Calu3 (cell line): ENCODE data around the gene ZBTB8B. TPM values are rescaled to one million over a fixed set of nuclear protein-coding genes. Genes with fewer than 3 reads are reported as not detected.
"Not testable (repeated sequence)": the region's sequence is repeated elsewhere in the genome, so short reads cannot be mapped to it uniquely, and the experiment has no call there.

Experiments used
- BruUV-seq: library from RNA; stranded (reverse); fragments of 400-500 nt; replicated peaks from 2 replicates; lab custom pipeline; 2021; lab: Mats Ljungman, UMichigan
- CTCF ChIA-PET: fragments of 300-600 bp; sonication (Branson Sonifier 250); formaldehyde crosslinking; loops from one replicate; lab custom pipeline; 2022; ENCODE audit warnings: antibody characterized with exemption; lab: Charles Lee
- DNase-seq: peaks from one replicate; pipeline ENCODE4 v3.0.0; 2022
- H3K27ac Mint-ChIP-seq: one replicate; pipeline ENCODE4 v1.8.0; 2022; ENCODE audit warnings: mixed read lengths; ENCODE audit not compliant: unreplicated experiment
- H3K27me3 Mint-ChIP-seq: one replicate; pipeline ENCODE4 v1.8.0; 2022; ENCODE audit warnings: mixed read lengths; ENCODE audit not compliant: unreplicated experiment
- H3K36me3 Mint-ChIP-seq: one replicate; pipeline ENCODE4 v1.8.0; 2022; ENCODE audit warnings: mild to moderate bottlenecking, moderate library complexity, mixed read lengths; ENCODE audit not compliant: insufficient read depth, unreplicated experiment
- H3K4me1 Mint-ChIP-seq: one replicate; pipeline ENCODE4 v1.8.0; 2022; ENCODE audit warnings: mild to moderate bottlenecking, low read depth, mixed read lengths; ENCODE audit not compliant: unreplicated experiment
- H3K4me3 Mint-ChIP-seq: one replicate; pipeline ENCODE4 v1.8.0; 2022; ENCODE audit warnings: mild to moderate bottlenecking, low read depth, moderate library complexity, mixed read lengths; ENCODE audit not compliant: unreplicated experiment
- H3K9me3 Mint-ChIP-seq: one replicate; pipeline ENCODE4 v1.8.0; 2022; ENCODE audit warnings: low read depth, mixed read lengths; ENCODE audit not compliant: unreplicated experiment
- intact Hi-C: fragments of 100-400 bp; cut with micrococcal nuclease; formaldehyde crosslinking; loops from one replicate; pipeline ENCODE4 v1.10.0; 2022; ENCODE audit not compliant: unreplicated experiment
- total RNA-seq: library from RNA; stranded (reverse); gene quantifications from 2 replicates; pipeline ENCODE4 v1.2.3, GENCODE V29; 2022
- TF ChIP-seq, protein P1 (sequence below): fragments of 200-600 bp; IDR thresholded peaks from one replicate; pipeline ENCODE4 v1.8.0; 2022; ENCODE audit warnings: antibody characterized with exemption; ENCODE audit not compliant: unreplicated experiment

The ZBTB8B gene
- total RNA-seq, 1 experiment from 2014 or later: 0.35 TPM

DNA sequence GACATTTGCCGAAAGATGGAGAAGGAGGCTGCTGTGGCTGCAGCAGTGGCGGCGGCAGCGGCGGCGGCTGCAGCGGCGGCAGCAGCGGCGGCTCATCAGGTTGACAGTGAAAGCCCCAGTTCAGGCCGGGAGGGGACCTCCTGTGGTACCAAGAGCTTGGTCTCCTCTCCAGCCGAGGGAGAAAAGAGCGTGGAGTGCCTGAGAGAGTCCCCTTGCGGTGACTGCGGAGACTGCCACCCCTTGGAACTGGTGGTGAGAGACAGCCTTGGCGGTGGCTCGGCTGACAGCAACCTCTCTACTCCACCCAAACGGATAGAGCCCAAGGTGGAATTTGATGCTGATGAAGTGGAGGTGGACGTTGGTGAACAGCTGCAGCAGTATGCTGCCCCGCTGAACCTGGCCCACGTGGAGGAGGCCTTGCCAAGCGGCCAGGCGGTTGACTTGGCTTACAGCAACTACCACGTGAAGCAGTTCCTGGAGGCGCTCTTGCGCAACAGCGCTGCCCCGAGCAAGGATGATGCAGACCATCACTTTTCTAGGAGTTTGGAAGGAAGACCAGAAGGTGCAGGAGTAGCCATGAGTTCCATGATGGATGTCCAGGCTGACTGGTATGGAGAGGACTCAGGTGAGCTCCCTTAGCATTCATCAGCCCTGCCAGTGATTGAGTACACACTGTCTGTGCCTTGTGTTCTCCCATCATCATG is 6.3 kb downstream of the ZBTB8B start:
- Mint-ChIP-seq H3K27ac (no peak overlapping the region), H3K36me3 (no peaks in the 10 kb centered on the region), H3K9me3 (no peaks in the 10 kb centered on the region), H3K4me1 (peaks cover 15% of the 10 kb centered on the region), H3K4me3 (no peak overlapping the region), H3K27me3 (peaks cover 18% of the 10 kb centered on the region)
- DNase-seq: no peak
- TF ChIP-seq, protein P1, sequence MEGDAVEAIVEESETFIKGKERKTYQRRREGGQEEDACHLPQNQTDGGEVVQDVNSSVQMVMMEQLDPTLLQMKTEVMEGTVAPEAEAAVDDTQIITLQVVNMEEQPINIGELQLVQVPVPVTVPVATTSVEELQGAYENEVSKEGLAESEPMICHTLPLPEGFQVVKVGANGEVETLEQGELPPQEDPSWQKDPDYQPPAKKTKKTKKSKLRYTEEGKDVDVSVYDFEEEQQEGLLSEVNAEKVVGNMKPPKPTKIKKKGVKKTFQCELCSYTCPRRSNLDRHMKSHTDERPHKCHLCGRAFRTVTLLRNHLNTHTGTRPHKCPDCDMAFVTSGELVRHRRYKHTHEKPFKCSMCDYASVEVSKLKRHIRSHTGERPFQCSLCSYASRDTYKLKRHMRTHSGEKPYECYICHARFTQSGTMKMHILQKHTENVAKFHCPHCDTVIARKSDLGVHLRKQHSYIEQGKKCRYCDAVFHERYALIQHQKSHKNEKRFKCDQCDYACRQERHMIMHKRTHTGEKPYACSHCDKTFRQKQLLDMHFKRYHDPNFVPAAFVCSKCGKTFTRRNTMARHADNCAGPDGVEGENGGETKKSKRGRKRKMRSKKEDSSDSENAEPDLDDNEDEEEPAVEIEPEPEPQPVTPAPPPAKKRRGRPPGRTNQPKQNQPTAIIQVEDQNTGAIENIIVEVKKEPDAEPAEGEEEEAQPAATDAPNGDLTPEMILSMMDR: no peak
- intact Hi-C loops: no loop called here
- no TSS peak for BruUV-seq
- CTCF ChIA-PET: interaction anchor here (0.7 kb wide), 1 partner anchor 19 kb away, joined by 4 read pairs; no protein-coding TSS in a partner anchor

DNA sequence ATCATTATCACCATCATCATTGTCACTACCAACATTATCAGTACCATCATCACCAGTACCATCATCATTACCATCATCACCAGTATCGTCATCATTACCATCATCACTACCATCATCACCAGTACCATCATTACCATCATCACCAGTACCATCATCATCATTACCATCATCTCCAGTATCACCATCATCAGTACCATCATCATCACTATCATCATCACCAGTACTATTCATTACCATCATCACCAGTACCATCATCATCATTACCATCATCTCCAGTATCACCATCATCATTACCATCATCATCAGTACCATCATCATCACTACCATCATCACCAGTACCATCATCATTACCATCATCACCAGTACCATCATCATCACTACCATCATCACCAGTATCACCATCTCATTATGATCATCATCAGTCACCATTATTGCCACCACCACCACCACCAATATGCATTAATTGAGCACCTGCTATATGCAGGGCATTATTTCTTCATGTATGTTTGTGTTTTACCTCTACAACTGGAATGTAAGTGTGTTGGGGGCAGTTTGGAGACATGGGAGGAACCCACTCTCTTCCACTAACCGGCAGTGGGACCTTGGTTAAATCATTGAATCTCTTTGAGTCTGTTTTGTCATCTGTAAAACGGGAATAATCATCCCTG is 7.0 kb downstream of the ZBTB8B start:
- no peak overlapping the region for H3K27ac Mint-ChIP-seq
- DNase-seq: no peak
- peaks cover 21% of the 10 kb centered on the region for H3K4me1 Mint-ChIP-seq
- no peak overlapping the region for H3K4me3 Mint-ChIP-seq
- CTCF ChIA-PET: no interaction called here
- no TSS peak for BruUV-seq
- intact Hi-C loops: no loop called here
- no peaks in the 10 kb centered on the region for H3K9me3 Mint-ChIP-seq
- TF ChIP-seq, protein P1: no peak
- peaks cover 19% of the 10 kb centered on the region for H3K27me3 Mint-ChIP-seq
- H3K36me3 Mint-ChIP-seq: no peaks in the 10 kb centered on the region

DNA sequence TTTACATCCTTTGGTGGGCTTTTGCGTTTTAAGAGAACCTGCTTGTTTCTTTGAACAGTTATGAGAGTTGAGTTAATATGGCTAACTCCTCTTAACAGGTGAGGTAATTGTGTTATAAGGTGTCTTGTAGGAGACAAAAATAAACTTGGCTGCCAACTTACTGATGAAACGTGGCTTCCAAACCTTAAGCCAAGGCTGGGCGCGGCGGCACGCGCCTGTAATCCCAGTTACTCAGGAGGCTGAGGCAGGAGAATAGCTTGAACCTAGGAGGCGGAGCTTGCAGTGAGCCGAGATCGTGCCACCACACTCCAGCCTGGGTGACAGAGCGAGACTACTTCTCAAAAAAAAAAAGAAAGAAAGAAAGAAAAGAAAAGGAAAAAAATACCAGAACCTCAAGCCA is 8.1 kb downstream of the ZBTB8B start:
- H3K36me3 Mint-ChIP-seq, DNase-seq, intact Hi-C loops, BruUV-seq, H3K9me3 Mint-ChIP-seq, H3K4me3 Mint-ChIP-seq, H3K27ac Mint-ChIP-seq: not testable (repeated sequence)
- CTCF ChIA-PET: interaction anchor here (0.7 to 0.8 kb wide), 2 partner anchors 47 to 92 kb away, joined by 3 to 7 read pairs; no protein-coding TSS in a partner anchor
- Mint-ChIP-seq H3K27me3 (peaks cover 29% of the 10 kb centered on the region), H3K4me1 (peaks cover 21% of the 10 kb centered on the region)

DNA sequence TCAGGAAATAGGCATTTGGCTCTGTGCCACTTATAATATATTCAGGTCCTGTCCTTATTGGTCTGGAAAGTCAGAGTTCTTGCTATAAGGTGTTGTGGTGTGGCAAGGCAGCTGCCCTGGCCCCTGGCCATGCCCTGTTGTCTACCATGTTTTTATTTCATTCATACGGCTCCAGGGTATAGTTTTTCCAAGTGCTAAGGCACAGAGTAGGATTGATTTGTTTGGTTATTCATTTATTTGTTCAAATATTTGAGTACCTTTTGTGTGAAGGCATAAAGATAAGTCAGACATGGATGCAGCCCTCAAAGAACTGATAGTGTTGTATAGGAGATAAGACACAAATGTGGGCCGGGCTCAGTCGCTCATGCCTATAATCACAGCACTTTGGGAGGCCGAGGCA is 10.1 kb downstream of the ZBTB8B start:
- CTCF ChIA-PET: no interaction called here
- no peaks in the 10 kb centered on the region for H3K9me3 Mint-ChIP-seq
- peaks cover 29% of the 10 kb centered on the region for H3K27me3 Mint-ChIP-seq
- intact Hi-C loops: no loop called here
- H3K36me3 Mint-ChIP-seq: no peaks in the 10 kb centered on the region
- peak; percentile 59 for DNase-seq
- TF ChIP-seq, protein P1: no peak
- no TSS peak for BruUV-seq
- H3K27ac Mint-ChIP-seq: no peak overlapping the region
- H3K4me1 Mint-ChIP-seq: peaks cover 21% of the 10 kb centered on the region
- H3K4me3 Mint-ChIP-seq: no peak overlapping the region

DNA sequence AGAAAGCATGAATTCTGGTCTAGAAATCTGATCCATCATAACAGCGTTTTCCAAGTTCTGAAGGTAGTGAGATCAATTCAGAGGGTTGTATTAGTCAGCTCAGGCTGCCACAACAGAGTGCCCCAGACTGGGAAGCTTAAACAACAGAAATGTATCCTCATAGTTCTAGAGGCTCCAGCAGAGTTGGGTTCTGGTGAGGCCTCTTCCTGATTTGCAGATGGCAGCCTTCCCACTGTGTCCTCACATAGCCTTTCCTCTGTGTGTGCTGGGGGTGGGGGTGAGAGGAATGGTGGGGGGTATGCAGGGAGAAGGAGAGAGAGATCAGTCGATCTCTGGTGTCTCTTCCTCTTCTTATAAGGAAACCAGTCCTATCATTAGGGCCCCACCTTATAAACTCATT is 15.1 kb downstream of the ZBTB8B start:
- Mint-ChIP-seq H3K4me3 (no peak overlapping the region), H3K27me3 (peaks cover 28% of the 10 kb centered on the region), H3K27ac (no peak overlapping the region), H3K4me1 (peaks cover 20% of the 10 kb centered on the region), H3K9me3 (peaks cover 2% of the 10 kb centered on the region), H3K36me3 (no peaks in the 10 kb centered on the region)
- BruUV-seq: no TSS peak
- TF ChIP-seq, protein P1: no peak
- intact Hi-C loops: no loop called here
- CTCF ChIA-PET: interaction anchor here (0.6 kb wide), 1 partner anchor 730 kb away, joined by 4 read pairs; no protein-coding TSS in a partner anchor
- DNase-seq: no peak
